HAP-1 (cell line): ENCODE measurements around the gene RBBP6.
"Not testable (repeated sequence)": the region's sequence is repeated elsewhere in the genome, so short reads cannot be mapped to it uniquely, and the experiment has no call there.

Experiments
- DNase-seq, 2 experiments: peaks; one replicate each; pipeline ENCODE4 v3.0.0-alpha.2; 2016 to 2020; ENCODE audit warnings: low spot score in 2 of 2
- H3K27me3 ChIP-seq: fragments of 250-450 bp; sonication (Bioruptor Pico); 2 replicates; pipeline ENCODE4 v1.5.1; 2020; ENCODE audit warnings: low read depth, mild to moderate bottlenecking, moderate library complexity
- H3K36me3 ChIP-seq: fragments of 250-450 bp; sonication (Bioruptor Pico); replicated peaks from 2 replicates; pipeline ENCODE4 v1.5.1; 2020; ENCODE audit warnings: mild to moderate bottlenecking
- H3K4me1 ChIP-seq: fragments of 250-450 bp; sonication (Bioruptor Pico); 2 replicates; pipeline ENCODE4 v1.5.1; 2020; ENCODE audit warnings: mild to moderate bottlenecking
- H3K4me3 ChIP-seq: fragments of 250-450 bp; sonication (Bioruptor Pico); 2 replicates; pipeline ENCODE4 v1.5.1; 2020; ENCODE audit warnings: mild to moderate bottlenecking, moderate library complexity
- H3K9me3 ChIP-seq: fragments of 250-450 bp; sonication (Bioruptor Pico); 2 replicates; pipeline ENCODE4 v1.5.1; 2020; ENCODE audit warnings: mild to moderate bottlenecking, moderate library complexity
- in situ Hi-C: fragments of 300-500 bp; cut with MboI; formaldehyde crosslinking; loops from 3 replicates; pipeline ENCODE4 v1.14.3; 2020; ENCODE audit warnings: low sequenced_read_pairs, inconsistent platforms, mixed read lengths

Gene RBBP6

DNA sequence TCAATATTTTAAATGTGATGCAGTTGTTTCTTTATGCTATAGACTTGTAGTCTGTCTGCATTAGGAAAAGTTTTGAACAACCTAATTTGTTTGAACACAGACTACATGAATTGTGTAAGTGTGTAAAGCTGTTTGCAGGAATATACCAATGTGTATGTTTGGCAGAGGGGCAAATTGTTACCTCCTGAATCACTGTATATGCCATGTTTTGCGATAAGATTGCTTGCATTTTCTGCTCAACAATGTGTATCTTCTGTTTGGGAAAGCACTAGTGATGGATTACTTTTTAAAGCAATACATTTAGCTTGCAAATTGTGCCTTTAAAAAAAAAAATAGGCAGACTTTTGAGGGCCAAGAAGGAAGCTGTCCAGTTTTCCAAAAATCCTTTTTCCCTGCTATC, 14.6 kb downstream of the RBBP6 start:
- H3K4me1 ChIP-seq, result peaks cover 16% of the 10 kb centered on the region
- in situ Hi-C loops, result no loop called here

DNA sequence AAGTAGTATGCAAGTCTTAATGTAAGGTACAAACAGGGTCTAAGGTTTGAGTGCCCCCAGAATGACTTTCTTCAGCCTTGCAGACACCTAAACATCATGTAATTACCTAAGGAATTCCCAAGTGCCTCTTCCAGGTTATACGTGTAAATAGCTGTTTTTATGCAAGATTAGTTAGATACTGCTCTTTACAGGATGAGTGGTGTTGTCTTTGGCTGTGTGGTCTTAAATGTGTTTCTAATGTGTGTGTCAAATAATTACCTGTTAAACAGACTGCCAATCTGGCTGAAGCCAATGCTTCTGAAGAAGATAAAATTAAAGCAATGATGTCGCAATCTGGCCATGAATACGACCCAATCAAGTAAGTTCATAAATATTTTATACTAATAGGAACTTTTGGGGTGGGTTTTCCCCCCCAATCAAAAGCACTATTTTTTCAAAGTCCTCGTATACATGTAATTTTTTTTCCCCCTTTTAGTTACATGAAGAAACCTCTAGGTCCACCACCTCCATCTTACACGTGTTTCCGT, 16.0 kb downstream of the RBBP6 start:
- Histone ChIP-seq H3K27me3 (no peaks in the 10 kb centered on the region), H3K9me3 (no peaks in the 10 kb centered on the region), H3K4me1 (peaks cover 14% of the 10 kb centered on the region), H3K4me3 (no peak overlapping the region), H3K36me3 (peaks cover 81% of the 10 kb centered on the region)
- no peak for DNase-seq
- in situ Hi-C loops, result no loop called here

More for the DNA sequence above, 14.6 kb downstream of the RBBP6 start:
- Histone ChIP-seq H3K36me3 (peaks cover 75% of the 10 kb centered on the region), H3K27me3 (no peaks in the 10 kb centered on the region), H3K4me3 (no peak overlapping the region), H3K9me3 (no peaks in the 10 kb centered on the region)
- no peak for DNase-seq

DNA sequence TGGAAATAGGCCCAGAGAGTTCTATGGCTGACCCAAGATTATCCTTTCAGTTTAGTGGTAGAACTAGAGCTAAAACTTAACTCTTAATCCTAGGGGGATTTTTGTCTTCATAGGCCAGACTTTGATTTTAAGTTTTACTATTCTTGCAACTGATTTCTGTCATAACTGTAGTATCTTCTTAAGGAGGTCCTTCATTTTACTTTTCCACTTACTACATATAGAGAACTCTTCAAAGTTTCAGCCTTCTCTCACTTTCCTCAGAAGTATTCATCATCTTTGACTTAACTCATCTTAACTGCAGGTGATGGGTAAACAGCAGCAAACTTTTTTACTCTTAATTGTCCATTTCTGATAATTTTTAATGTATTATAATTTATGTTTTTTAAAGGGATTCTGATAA, 23.4 kb downstream of the RBBP6 start:
- Histone ChIP-seq H3K27me3 (no peaks in the 10 kb centered on the region), H3K36me3 (peaks cover 94% of the 10 kb centered on the region), H3K9me3 (no peaks in the 10 kb centered on the region), H3K4me3 (no peak overlapping the region), H3K4me1 (no peaks in the 10 kb centered on the region; the same call in 1 of the 2 replicates)
- in situ Hi-C loops, result no loop called here
- no peak for DNase-seq

DNA sequence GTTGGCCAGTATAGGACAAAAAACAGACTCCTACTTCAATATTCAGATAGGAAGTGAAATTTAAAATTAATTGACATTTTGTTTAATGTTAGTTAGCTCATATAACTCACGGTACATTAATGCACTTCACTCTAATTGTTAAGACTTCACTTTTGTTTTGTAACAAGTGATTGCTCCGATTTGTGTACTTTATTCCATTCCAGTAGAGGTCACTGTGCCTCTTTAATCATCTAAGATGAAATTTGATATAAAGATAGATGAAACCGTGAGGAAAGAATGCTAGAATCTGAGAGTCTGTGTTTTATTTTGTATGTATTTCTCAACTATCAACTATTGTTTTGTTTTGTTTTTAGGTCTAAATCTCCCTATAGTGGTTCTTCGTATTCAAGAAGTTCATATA, 29.0 kb downstream of the RBBP6 start:
- Histone ChIP-seq H3K4me3 (no peak overlapping the region), H3K36me3 (peaks cover 89% of the 10 kb centered on the region), H3K27me3 (no peaks in the 10 kb centered on the region), H3K4me1 (no peaks in the 10 kb centered on the region), H3K9me3 (no peaks in the 10 kb centered on the region)
- in situ Hi-C loops, result no loop called here
- DNase-seq, result no peak

DNA sequence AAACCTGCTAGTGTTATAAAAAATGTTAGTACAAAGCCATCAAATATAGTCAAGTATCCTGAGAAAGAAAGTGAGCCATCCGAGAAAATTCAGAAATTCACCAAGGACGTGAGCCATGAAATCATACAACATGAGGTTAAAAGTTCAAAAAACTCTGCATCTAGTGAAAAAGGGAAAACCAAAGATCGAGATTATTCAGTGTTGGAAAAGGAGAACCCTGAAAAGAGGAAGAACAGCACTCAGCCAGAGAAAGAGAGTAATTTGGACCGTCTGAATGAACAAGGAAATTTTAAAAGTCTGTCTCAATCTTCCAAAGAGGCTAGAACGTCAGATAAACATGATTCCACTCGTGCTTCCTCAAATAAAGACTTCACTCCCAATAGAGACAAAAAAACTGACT, 31.7 kb downstream of the RBBP6 start:
- in situ Hi-C loops, result no loop called here
- Histone ChIP-seq H3K4me3 (no peak overlapping the region), H3K4me1 (no peaks in the 10 kb centered on the region), H3K9me3 (no peaks in the 10 kb centered on the region), H3K36me3 (peaks cover 62% of the 10 kb centered on the region), H3K27me3 (no peaks in the 10 kb centered on the region)
- DNase-seq, result no peak

DNA sequence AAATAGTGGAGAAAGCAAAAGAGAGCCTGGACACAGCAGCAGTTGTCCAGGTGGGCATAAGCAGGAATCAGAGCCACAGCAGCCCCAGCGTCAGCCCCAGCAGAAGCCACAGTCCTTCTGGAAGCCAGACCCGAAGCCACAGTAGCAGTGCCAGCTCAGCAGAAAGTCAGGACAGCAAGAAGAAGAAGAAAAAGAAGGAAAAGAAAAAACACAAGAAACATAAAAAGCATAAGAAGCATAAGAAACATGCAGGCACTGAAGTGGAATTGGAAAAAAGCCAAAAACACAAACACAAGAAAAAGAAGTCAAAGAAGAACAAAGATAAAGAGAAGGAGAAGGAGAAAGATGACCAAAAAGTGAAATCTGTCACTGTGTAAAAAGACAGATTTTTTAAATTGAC, 32.7 kb downstream of the RBBP6 start:
- H3K4me1 ChIP-seq, result no peaks in the 10 kb centered on the region
- DNase-seq, result no peak
- H3K9me3 ChIP-seq, result no peaks in the 10 kb centered on the region
- peaks cover 52% of the 10 kb centered on the region for H3K36me3 ChIP-seq
- in situ Hi-C loops, result no loop called here
- no peaks in the 10 kb centered on the region for H3K27me3 ChIP-seq
- H3K4me3 ChIP-seq, result no peak overlapping the region

DNA sequence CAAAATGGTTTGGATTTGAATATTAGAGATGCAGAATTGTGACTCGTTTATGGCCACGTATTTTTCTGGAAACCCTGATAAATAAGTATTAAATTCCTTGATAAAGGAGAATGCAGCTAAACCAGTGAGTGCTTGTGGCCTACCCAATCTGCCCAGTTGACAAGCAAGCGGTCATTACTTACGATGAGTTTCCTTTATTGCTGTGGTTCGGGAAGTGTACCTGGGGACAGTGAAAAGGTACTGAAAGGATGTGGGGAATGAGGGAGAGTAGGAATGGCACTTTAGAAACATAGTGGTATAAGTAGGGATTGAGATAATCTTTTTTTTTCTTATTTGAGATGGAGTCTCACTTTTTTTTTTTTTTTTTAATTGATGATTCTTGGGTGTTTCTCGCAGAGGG, 33.8 kb downstream of the RBBP6 start:
- no peaks in the 10 kb centered on the region for H3K9me3 ChIP-seq
- no peak for DNase-seq
- no peaks in the 10 kb centered on the region for H3K27me3 ChIP-seq
- no peaks in the 10 kb centered on the region for H3K4me1 ChIP-seq
- H3K36me3 ChIP-seq, result peaks cover 41% of the 10 kb centered on the region
- in situ Hi-C loops, result no loop called here
- no peak overlapping the region for H3K4me3 ChIP-seq

DNA sequence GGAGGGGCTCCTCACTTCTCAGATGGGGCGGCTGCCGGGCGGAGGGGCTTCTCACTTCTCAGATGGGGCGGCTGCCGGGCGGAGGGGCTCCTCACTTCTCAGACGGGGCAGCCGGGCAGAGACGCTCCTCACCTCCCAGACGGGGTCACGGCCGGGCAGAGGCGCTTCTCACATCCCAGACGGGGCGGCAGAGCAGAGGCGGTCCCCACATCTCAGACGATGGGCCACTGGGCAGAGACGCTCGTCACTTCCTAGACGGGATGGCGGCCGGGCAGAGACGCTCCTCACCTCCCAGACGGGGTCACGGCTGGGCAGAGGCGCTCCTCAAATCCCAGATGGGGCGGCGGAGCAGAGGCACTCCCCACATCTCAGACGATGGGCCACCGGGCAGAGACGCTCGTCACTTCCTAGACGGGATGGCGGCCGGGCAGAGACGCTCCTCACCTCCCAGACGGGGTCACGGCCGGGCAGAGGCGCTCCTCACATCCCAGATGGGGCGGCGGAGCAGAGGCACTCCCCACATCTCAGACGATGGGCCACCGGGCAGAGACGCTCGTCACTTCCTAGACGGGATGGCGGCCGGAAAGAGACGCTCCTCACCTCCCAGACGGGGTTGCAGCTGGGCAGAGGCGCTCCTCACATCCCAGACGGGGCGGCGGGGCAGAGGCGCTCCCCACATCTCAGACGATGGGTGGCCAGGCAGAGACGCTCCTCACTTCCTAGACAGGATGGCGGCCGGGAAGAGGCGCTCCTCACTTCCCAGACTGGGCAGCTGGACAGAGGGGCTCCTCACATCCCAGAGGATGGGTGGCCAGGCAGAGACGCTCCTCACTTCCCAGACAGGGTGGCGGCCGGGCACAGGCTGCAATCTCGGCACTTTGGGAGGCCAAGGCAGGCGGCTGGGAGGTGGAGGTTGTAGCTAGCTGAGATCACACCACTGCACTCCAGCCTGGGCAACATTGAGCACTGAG, 35.4 kb downstream of the RBBP6 start:
- H3K36me3 ChIP-seq, result peaks cover 25% of the 10 kb centered on the region
- in situ Hi-C loops, H3K27me3 ChIP-seq, H3K4me3 ChIP-seq, DNase-seq, H3K9me3 ChIP-seq, H3K4me1 ChIP-seq: not testable (repeated sequence)

DNA sequence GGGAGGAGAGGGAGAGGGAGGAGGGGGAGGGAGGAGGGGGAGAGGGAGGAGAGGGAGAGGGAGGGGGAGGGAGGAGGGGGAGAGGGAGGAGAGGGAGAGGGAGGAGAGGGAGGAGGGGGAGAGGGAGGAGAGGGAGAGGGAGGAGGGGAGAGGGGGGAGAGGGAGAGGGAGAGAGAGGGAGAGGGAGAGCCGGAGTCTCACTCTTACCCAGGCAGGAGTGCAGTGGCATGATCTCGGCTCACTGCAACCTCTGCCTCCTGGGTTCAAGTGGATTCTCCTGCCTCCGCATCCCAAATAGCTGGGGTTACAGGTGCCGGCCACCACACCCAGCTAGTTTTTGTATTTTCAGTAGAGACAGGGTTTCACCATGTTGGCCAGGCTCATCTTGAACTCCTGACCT, 36.4 kb downstream of the RBBP6 start:
- DNase-seq, result not testable (repeated sequence)

DNA sequence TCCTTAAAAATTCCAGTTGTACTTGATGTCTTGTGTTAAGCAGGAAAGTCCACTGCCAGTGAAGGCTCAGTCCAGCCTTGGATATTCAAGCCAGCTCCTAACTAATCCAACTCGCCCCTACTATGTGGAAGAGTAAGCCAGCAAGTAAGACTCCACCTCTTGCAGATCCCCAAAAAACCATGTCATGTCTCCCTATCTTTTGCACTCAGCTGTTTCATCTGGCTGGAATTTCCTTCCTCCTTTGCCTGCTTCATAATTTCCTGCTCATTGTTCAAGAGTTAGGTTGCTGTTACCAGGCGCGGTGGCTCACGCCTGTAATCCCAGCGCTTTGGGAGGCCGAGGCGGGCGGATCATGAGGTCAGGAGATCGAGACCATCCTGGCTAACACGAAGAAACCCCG, 37.8 kb downstream of the RBBP6 start:
- Histone ChIP-seq H3K9me3 (no peaks in the 10 kb centered on the region), H3K4me1 (no peaks in the 10 kb centered on the region), H3K4me3 (no peak overlapping the region), H3K36me3 (peaks cover under 1% of the 10 kb centered on the region), H3K27me3 (no peaks in the 10 kb centered on the region)
- in situ Hi-C loops, result no loop called here
- DNase-seq, result no peak

More for the DNA sequence above, 36.4 kb downstream of the RBBP6 start:
- H3K9me3 ChIP-seq, H3K4me3 ChIP-seq, H3K27me3 ChIP-seq, in situ Hi-C loops, H3K4me1 ChIP-seq: not testable (repeated sequence)
- peaks cover 15% of the 10 kb centered on the region for H3K36me3 ChIP-seq

DNA sequence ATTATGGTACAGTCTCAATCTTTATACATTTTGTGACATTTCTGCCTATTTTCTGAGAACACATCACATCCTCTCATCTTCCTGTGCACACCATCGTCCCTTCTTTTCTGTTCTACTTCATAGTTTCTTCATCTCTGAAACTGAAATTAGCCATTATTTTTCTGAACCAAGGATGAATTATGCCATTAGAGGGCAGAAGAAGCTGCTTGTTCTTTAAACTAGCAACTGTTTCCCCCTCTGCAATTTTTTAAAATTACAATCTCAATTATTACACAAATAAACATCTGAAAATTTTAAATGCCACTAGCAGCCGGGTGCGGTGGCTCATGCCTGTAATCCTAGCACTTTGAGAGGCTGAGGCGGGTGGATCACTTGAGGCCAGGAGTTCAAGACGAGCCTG, 41.3 kb downstream of the RBBP6 start:
- DNase-seq, result no peak
- in situ Hi-C loops, result no loop called here
- Histone ChIP-seq H3K36me3 (no peaks in the 10 kb centered on the region), H3K4me1 (peaks cover 4% of the 10 kb centered on the region), H3K27me3 (no peaks in the 10 kb centered on the region), H3K9me3 (no peaks in the 10 kb centered on the region), H3K4me3 (no peak overlapping the region)

DNA sequence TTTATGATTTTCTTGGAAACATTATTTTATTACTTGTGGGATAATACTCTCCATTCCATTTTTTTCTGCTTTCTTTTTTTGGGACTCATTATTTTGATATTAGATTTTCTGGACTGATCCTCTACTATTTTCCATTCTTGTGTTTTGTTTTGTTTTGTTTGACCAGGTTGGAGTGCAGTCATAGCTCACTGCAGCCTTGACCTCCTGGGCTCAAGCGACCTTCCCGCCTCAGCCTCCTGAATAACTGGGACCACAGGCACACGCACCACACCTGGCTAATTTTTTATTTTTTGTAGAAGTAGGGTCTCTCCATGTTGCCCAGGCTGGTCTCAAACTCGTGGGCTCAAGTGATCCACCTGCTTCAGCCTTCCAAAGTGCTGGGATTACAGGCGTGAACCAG, 44.1 kb downstream of the RBBP6 start:
- in situ Hi-C loops, result no loop called here
- Histone ChIP-seq H3K9me3 (no peaks in the 10 kb centered on the region), H3K4me3 (no peak overlapping the region), H3K36me3 (no peaks in the 10 kb centered on the region), H3K27me3 (no peaks in the 10 kb centered on the region), H3K4me1 (peaks cover 4% of the 10 kb centered on the region)
- no peak for DNase-seq

DNA sequence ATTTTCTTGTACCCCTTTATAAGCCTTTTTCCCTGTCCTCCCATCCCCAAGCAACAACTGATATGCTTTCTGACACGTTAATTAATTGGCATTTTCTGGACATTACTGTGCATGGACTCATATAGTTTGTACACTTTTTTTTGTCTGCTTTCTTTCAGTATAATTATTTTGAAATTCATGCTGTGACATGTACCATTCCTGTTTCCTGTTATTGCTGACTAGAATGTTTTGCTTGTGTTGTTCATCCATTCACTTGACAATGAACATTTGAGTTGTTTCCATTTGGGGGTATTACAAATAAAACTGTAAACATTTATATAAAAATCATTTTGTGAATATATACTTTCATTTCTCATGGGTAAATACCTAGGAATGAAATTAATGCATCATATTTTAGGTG, 50.6 kb downstream of the RBBP6 start:
- H3K4me3 ChIP-seq, result no peak overlapping the region
- H3K36me3 ChIP-seq, result no peaks in the 10 kb centered on the region
- no peaks in the 10 kb centered on the region for H3K9me3 ChIP-seq
- in situ Hi-C loops, result no loop called here
- DNase-seq, result no peak
- H3K27me3 ChIP-seq, result no peaks in the 10 kb centered on the region
- H3K4me1 ChIP-seq, result no peaks in the 10 kb centered on the region; the same call in 1 of the 2 replicates

DNA sequence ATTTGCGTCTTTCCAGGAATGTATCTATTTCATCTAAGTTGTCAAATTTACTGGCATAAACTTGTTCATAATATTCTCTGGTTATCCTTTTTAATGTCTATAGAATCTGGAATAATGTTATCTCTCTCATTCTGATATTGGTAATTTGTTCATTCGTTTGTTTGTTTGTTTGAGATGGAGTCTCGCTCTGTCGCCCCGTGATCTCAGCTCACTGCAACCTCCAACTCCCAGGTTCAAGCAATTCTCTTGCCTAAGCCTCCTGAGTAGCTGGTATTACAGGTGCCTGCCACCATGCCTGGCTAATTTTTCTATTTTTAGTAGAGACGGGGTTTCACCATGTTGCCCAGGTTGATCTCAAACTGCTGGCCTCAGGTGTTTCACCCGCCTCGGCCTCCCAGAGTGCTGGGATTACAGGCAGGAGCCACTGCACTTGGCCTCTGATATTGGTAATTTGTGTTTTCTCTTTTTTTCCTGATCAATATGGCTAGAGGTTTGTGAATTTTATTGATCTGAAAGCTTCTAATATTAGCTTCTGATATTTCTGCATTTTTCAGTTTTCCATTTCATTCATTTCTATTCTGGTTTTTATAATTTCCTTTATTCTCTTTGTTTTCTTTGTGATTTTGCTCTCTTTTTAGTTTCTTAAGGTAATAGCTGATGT, 59.5 kb downstream of the RBBP6 start:
- Histone ChIP-seq H3K36me3 (no peaks in the 10 kb centered on the region), H3K4me3 (no peak overlapping the region), H3K4me1 (no peaks in the 10 kb centered on the region), H3K27me3 (peaks cover 3% of the 10 kb centered on the region; the same call in 1 of the 2 replicates), H3K9me3 (peaks cover 4% of the 10 kb centered on the region; the same call in 1 of the 2 replicates)
- in situ Hi-C loops, result no loop called here
- DNase-seq, result no peak
